Fibroblast of gingiva (primary cell): ENCODE measurements around the gene ROR1.
A peak's percentile ranks its signal among the peaks of the same experiment; 100 is the strongest.

Experiments used
- DNase-seq: peaks from one replicate; pipeline ENCODE4 v3.0.0-alpha.2; 2011; ENCODE audit warnings: low read depth

Gene ROR1

GRCh38 chr1:63858153-63858552, 84.3 kb downstream of the ROR1 start:
- no peak for DNase-seq

DNA sequence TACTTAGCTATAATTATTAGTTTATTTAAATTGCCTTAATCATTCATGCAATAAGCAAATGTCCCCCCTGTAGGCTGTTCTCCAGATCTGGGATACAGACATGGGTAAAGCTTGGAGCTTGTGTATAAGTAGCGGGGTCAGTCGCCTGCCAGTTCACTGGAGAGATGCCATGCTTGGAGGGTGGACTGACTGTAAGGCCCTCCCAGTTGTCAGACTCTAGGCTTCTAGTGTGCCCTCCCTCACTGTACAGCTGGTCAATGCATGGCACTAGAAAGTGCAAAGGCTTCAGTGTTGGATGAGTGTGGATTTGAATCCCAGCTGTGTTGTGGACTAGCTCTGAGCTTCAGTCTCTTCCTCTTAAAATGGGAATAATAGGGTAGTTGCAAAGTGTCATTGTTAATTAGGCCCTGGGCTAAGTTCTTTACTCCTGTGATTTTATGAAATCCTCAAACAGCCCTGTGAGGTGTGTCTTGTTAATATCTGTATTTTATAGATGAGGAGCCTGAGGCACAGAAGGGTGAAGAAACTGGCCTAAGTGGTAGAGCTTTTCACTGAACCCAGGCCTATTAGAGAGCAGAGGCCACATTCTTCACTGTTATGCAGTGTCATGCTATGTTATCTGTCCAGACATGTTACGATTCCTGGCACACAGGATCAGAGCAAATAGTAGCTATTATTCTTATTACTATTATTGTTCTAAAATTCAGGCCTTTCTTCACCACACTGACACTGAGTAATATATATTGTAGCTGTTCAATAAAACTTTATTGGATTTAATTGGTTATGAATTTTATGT, 85.9 kb downstream of the ROR1 start:
- no peak for DNase-seq

DNA sequence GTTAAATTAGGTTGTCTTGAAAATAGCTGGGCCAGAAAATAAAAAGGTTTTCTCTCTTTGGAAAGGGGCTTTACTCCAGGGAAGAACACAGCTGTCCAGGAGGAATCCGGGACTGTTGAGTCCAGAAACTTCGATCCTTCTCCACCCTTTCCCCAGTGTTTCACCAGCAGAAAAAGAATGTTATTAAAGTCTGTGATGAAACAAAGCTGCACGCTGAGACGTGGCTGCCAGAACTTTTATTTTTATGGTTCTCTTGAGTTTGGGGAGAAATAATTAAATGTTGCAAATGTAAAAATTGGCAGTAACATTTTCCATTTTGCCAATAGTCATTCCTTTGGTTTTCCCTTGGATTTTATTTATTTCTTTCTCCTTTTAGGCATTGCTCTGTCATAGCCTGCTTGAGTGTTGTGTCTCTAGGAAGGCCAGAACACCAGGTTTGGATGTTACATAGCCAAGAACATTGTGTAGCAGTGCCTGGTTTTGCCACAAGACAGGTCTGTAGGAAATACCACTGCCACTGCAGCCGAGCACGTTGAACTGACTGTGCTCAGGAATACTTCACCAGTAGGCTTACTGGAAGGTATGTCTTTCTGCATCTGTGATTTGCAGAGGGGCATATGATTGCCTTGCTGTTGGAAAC, 87.4 kb downstream of the ROR1 start:
- peak; percentile 48 for DNase-seq

DNA sequence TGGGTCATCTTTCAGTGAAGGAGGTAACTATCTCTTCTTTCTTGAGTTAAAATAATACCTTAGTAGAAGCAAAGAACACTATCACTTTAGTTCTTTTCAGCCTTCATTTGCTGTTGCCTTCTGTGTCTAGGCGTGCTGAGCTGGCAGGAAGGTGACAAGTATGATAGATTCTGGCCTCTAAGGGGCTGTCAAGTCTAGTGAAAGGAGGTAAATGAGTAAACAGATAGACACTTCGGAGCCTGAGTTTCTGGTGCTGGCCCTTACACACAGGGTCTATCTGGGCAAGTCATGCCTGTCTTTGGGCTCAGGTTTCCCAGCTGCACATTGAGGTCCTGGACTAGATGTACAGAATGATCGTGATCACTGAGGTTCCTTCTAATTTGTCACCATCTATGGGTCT, 89.3 kb downstream of the ROR1 start:
- no peak for DNase-seq

DNA sequence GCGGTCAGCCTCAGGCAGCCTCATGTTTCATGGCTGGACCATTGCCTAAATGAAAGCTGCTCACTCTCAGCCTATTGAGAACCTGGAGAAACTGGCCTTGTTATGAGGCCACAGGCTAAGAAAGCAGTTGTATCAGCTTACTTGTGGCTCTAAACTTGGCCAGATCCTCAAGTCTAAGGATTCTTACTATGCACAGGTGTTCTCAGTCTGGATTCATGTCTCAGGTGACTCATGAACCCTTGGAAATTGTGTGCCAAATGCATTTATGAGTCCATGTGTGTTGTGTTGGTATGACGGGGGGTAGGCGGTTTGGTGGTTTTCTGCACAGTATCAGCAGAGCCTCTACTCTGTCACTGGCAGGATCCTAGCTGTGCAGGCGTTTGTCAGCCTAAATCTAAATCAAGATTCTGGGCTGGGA, 90.4 kb downstream of the ROR1 start:
- no peak for DNase-seq

- DNase-seq = no peak
Observed at GRCh38 chr1:63865561-63865960, 91.7 kb downstream of the ROR1 start.

DNA sequence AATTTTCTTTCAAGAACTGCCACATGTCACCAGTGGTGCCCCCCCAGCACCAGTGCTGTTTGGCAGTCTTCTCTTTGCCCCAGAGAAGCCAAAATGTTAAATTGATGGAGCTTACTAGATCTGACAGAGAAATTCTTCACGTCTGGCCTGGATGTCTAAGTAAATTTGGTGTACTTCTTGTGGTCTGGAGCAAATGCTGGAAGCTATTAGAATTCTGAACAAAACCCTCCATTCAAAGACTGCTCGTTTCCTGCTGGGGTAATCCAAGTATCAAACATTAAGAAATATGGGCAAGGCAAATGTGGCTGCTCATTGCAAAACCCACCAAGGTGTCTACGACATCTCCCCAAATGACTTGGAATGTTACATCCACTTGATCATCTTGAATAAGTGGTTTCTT, 92.3 kb downstream of the ROR1 start:
- DNase-seq = no peak

GRCh38 chr1:63867429-63868176, 93.8 kb downstream of the ROR1 start:
- no peak for DNase-seq

- no peak for DNase-seq
Observed at GRCh38 chr1:63868268-63868781, 94.5 kb downstream of the ROR1 start.

- no peak for DNase-seq
Observed at GRCh38 chr1:63870152-63870551, 96.3 kb downstream of the ROR1 start.

DNA sequence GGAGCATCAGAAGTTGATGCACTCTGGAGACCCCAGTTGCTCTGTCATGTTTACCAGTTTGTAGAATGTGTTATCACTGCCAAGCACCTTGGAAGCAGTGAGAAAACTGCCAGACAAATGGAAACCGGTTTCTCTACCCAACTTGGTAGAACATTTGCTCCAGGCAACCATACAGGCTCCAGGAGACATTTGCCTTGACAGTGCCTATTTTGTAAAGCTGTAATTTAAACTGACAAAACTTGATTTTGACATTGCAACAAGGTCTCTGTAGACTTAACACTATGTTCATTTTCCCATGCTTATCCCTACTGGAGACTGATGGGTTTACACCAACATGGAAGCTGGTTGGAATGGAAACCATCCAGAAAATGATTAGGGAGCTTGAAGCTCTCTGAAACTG, 97.6 kb downstream of the ROR1 start:
- no peak for DNase-seq

DNA sequence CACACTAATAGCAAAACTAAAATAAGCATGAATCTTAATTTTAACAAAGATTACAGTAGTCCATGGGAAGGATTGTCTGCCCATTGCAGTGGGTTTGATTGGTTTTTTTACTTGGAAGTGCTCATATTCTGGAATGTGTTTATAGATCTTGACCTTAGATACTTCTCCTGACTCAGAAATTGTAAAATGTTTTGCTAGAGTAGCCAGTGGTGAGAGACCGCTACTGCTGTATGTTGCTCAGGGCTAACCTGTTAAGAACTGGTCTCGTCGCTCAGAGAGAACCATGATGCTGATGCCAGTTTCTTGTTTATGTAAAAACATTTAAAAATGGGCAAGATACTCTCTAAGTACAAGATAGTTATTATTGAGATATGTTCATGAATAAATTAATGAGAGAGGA, 99.9 kb downstream of the ROR1 start:
- no peak for DNase-seq

DNA sequence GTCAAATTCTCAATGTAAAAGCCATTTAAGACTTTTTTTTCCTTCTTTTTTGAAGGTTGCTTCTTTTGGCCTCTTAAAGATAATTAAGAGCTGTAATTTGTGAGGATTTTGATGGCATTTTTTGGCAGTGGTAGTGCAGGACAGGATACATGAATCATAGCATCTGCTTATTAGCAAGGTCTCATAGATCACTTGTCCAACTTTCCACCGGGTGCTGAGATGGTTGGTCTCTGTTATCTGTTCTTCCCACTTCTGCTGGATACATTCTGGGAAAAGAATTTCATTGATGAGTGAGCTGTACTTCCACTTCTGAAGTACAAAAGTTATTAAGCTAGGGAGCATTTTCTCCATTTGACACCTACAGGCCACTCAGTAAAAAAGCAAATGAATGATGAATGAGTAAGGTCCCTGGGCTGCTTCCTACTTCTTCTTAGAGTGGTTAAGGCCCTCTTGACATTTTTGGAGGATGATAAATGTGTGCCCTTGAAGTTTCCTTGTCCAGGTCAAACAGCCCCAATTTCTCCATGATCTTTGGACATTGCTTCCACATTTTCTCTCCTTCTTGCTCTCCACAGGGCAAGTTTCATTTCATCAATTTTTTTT, 100.6 kb downstream of the ROR1 start:
- no peak for DNase-seq

DNA sequence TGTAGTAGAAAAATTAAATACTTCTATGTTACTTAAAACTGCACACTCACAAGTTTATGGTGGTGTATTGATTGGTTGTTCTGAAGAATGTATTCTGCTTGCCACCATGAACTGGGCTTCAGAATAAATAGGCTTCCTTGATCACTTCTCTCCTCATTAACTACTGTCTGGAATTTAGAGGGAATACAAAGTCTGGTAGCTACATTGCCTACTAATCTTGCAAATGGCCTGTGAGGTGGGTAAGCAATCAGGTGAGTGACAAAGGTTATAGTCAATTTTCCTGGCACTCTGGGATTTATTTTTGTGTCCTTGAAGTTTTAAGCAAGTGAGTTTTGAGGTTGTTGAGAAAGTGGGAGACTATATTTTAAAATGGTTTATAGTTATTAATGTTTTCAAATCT, 101.8 kb downstream of the ROR1 start:
- no peak for DNase-seq

DNA sequence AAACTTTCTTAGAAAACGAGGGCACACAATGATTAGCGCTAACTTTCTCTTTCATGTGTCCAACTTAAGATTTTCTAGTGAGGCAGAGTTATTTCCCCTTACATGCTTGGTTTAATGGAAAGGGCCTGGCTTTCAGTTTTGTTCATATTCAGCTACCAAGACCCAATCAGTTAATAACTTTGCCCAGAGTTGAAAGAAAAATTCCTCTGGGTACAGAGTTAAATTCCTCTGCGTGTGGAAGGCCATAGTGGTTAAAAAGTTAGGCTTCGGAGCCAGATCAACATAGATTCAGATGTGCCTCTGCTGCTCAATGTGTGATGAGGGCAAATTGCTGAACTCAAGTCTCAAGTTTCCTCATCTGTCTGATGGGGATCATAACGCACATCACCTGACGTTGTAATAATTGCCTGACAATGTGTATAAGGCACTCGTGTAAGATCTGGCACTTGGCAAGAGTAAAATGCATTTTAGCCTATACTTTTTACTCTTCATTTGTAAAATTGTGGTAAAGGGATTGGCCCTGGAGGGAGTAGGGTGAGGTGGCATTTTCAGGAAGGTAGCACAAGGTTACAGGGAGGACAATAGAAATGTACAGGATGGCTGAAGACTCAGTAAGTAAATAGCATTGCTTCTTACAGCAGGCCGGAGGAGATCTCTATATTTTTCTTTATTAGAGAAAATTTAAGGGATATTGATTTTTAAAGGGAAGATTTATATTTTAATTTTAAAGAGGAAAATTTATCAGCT, 103.4 kb downstream of the ROR1 start:
- no peak for DNase-seq

GRCh38 chr1:63877816-63878215, 104.0 kb downstream of the ROR1 start:
- peak; percentile 38 for DNase-seq

DNA sequence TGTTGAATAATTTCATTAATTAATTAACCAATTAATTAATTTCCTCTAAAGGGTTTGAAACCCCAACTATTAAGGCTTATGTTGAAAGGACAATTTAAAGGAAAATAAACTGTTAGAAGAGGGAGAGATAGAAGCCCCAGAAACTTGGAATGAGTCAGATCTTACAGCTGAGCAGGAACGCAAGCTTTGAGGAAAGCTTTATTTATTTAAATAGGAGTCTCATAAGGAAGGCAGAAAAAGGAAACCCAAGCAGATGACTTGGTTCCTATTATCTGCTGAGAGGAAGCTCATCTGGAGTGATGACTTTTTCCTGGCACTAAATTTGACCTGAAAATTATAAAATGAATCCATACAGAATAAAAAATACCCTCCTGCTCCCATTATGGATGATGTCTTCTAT, 105.1 kb downstream of the ROR1 start:
- DNase-seq = no peak

- no peak for DNase-seq
Observed at GRCh38 chr1:63880958-63881576, 107.2 kb downstream of the ROR1 start.

GRCh38 chr1:63882048-63882704, 108.4 kb downstream of the ROR1 start:
- DNase-seq = no peak

DNA sequence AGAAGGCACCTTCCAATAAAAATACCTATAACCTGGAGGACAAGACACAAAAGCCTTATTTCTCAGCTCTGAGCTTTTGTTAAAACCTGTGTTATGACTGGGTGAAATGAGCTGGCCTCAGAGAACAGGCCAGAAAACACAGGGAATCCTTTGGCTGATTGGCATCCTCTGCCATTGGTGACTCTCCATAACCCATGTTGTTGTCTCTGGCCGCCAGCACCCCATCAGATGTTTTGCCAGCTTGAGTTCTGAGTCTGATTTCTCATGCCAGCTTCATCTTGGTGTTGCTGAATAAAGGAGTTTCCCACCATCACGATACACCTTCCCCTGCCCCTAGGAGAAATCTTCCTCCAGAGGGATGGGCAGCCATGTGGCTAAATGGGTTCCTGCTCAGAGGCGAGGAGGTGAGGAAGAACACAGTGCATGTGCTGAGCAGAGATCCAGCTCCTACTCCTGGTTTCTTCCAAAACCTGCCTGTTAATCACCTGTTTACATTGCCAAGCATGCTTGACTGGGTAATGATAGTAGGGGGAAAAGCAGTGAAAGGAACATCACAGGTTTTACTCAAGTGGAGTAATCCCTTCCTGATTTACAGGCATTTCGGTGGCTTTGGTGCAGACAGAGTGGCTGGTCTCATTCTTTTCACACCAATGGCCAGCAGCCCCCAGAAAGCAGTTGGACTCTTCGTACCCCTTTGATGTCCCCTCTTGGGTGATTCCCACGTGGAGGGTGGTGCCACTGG, 109.8 kb downstream of the ROR1 start:
- no peak for DNase-seq
